DMS153 treated with DMSO at 0.1 percent for 48 hours (cell line): ENCODE measurements around the gene GRIN2A.

ENCODE experiments used
- DNase-seq: peaks from one replicate; lab custom pipeline; 2025; ENCODE audit not compliant: unreplicated experiment; lab: John Stamatoyannopoulos, UW

Gene GRIN2A

DNA sequence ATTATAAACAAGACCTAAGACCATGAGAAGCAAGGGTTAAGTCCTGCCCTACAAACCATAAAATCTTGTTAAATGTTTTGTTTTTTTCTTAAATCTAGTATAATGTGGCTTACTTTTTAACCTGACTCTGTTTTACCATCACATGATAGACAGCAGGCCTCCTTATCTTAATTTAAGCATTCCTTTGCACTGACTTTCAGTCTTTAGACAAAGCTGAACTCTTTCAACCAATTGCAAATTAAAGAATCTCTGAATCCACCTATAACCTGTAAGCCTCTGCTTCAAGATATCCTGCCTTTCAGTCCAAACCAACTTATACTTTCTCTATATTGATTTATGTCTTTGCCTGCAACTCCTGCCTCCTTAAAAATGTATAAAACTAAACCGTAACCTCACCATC, 478.5 kb downstream of the GRIN2A start:
- DNase-seq, result no peak
